CD8-positive, alpha-beta memory T cell (primary cell): ENCODE measurements around the gene ZFPM1. TPM values are rescaled to one million over a fixed set of nuclear protein-coding genes. Genes with fewer than 3 reads are reported as not detected.
A peak's percentile ranks its signal among the peaks of the same experiment; 100 is the strongest.

Experiments used
- CTCF ChIA-PET: fragments of 350-600 bp; sonication (Branson Sonifier 250); formaldehyde crosslinking; loops from one replicate; lab custom pipeline; 2021; ENCODE audit warnings: antibody characterized with exemption; lab: Charles Lee
- POLR2A ChIA-PET: fragments of 350-600 bp; sonication (Branson Sonifier 250); formaldehyde crosslinking; loops from one replicate; lab custom pipeline; 2021; ENCODE audit warnings: antibody characterized with exemption; lab: Charles Lee
- DNase-seq, 5 donors: peaks; one replicate each; pipeline versions ENCODE4 v3.0.0 to v3.0.0-alpha.2; 2020 to 2022; ENCODE audit warnings: mixed read lengths in 1 of 5
- H3K27ac ChIP-seq: one replicate; pipeline ENCODE4 v1.7.0; 2013; ENCODE audit warnings: low read depth, mild to moderate bottlenecking, low read length, moderate library complexity
- H3K27me3 ChIP-seq: 2 replicates; pipeline ENCODE4 v1.7.0; 2013; ENCODE audit warnings: low read length, mild to moderate bottlenecking; ENCODE audit not compliant: insufficient read depth, poor library complexity, severe bottlenecking
- H3K36me3 ChIP-seq: 2 replicates; pipeline ENCODE4 v1.7.0; 2013; ENCODE audit warnings: mild to moderate bottlenecking, low read length, moderate library complexity; ENCODE audit not compliant: insufficient read depth
- H3K4me1 ChIP-seq: 2 replicates; pipeline ENCODE4 v1.7.0; 2013; ENCODE audit warnings: mild to moderate bottlenecking, low read length, moderate library complexity; ENCODE audit not compliant: insufficient read depth
- H3K4me3 ChIP-seq: 2 replicates; pipeline ENCODE4 v1.7.0; 2013; ENCODE audit warnings: mild to moderate bottlenecking, low read length
- H3K9me3 ChIP-seq: 2 replicates; pipeline ENCODE4 v1.7.0; 2013; ENCODE audit warnings: mild to moderate bottlenecking, low read length
- H3K27ac Mint-ChIP-seq, 8 donors: one replicate each; pipeline ENCODE4 v1.8.0; 2020 to 2021; ENCODE audit warnings: mixed read lengths in 8 of 8, mild to moderate bottlenecking in 6 of 8, inconsistent platforms in 3 of 8, moderate library complexity in 3 of 8
- H3K27me3 Mint-ChIP-seq, 2 donors: one replicate each; pipeline ENCODE4 v1.8.0; 2020 to 2021; ENCODE audit warnings: mixed read lengths in 2 of 2, mild to moderate bottlenecking in 1 of 2, moderate library complexity in 1 of 2
- H3K36me3 Mint-ChIP-seq, 3 donors: one replicate each; pipeline ENCODE4 v1.8.0; 2020 to 2021; ENCODE audit warnings: mixed read lengths in 3 of 3, inconsistent platforms in 1 of 3, mild to moderate bottlenecking in 1 of 3
- H3K4me1 Mint-ChIP-seq, 3 donors: one replicate each; pipeline ENCODE4 v1.8.0; 2020 to 2021; ENCODE audit warnings: mixed read lengths in 3 of 3, inconsistent platforms in 1 of 3, mild to moderate bottlenecking in 1 of 3
- H3K4me3 Mint-ChIP-seq, 7 donors: one replicate each; pipeline ENCODE4 v1.8.0; 2020 to 2021; ENCODE audit warnings: mixed read lengths in 7 of 7, mild to moderate bottlenecking in 6 of 7, moderate library complexity in 4 of 7, inconsistent platforms in 2 of 7
- H3K9me3 Mint-ChIP-seq, 5 donors: one replicate each; pipeline ENCODE4 v1.8.0; 2020 to 2022; ENCODE audit warnings: mixed read lengths in 5 of 5, mild to moderate bottlenecking in 3 of 5, moderate library complexity in 2 of 5, inconsistent platforms in 1 of 5
- polyA plus RNA-seq: library from polyadenylated mRNA; unstranded; fragments of 300-500 nt; fragmentation: Illumina TruSeq; gene quantifications from one replicate; pipeline ENCODE4 v1.2.3, GENCODE V29; 2021
- total RNA-seq, 2 experiments: library from RNA; stranded (reverse); gene quantifications; one replicate each; pipeline ENCODE4 v1.2.3, GENCODE V29; 2021

The ZFPM1 gene
- total and polyA plus RNA-seq, 3 experiments from 2014 or later, result 0.71 to 16.7 (median 15.5) TPM

GRCh38 chr16:88527186-88527936, 74.3 kb downstream of the ZFPM1 start:
- Mint-ChIP-seq H3K9me3 (peaks cover 0 to 4% (median 0%) of the 10 kb centered on the region in 5 donors), H3K4me3 (no peak overlapping the region), H3K36me3 (peaks cover 0 to 7% (median 0%) of the 10 kb centered on the region in 3 donors), H3K4me1 (peaks cover 0 to 8% (median 3%) of the 10 kb centered on the region in 3 donors), H3K27ac (no peak overlapping the region), H3K27me3 (peaks cover 0 to 4% of the 10 kb centered on the region in 2 donors)
- H3K4me1 ChIP-seq, result peaks cover 7% of the 10 kb centered on the region
- H3K9me3 ChIP-seq, result no peaks in the 10 kb centered on the region
- H3K27me3 ChIP-seq, result no peaks in the 10 kb centered on the region
- no peaks in the 10 kb centered on the region for H3K36me3 ChIP-seq
- peak; percentile 45 to 67 (median 50) for DNase-seq
- H3K27ac ChIP-seq, result no peak overlapping the region
- CTCF ChIA-PET, result interaction anchor here (1.1 kb wide), 1 partner anchor 84 kb away, joined by 3 read pairs; no protein-coding TSS in a partner anchor
- POLR2A ChIA-PET, result no interaction called here
- no peak overlapping the region for H3K4me3 ChIP-seq

- peak overlapping the region in 1 of 7 donors; percentile 54 for H3K4me3 Mint-ChIP-seq
- CTCF ChIA-PET, result no interaction called here
- H3K9me3 Mint-ChIP-seq, result peaks cover 0 to 4% (median 0%) of the 10 kb centered on the region in 5 donors
- peaks cover 0 to 5% (median 0%) of the 10 kb centered on the region in 3 donors for H3K36me3 Mint-ChIP-seq
- peak overlapping the region in 2 of 8 donors; percentile 43 to 54 for H3K27ac Mint-ChIP-seq
- no peaks in the 10 kb centered on the region for H3K9me3 ChIP-seq
- H3K27ac ChIP-seq, result no peak overlapping the region
- H3K4me3 ChIP-seq, result no peak overlapping the region
- peaks cover 7% of the 10 kb centered on the region for H3K4me1 ChIP-seq
- POLR2A ChIA-PET, result no interaction called here
- peaks cover 0 to 8% (median 3%) of the 10 kb centered on the region in 3 donors for H3K4me1 Mint-ChIP-seq
- peaks cover 0 to 4% of the 10 kb centered on the region in 2 donors for H3K27me3 Mint-ChIP-seq
- H3K36me3 ChIP-seq, result no peaks in the 10 kb centered on the region
- no peak for DNase-seq
- no peaks in the 10 kb centered on the region for H3K27me3 ChIP-seq
Observed at GRCh38 chr16:88527937-88528743, 75.1 kb downstream of the ZFPM1 start.

- Histone ChIP-seq H3K36me3 (no peaks in the 10 kb centered on the region), H3K27me3 (no peaks in the 10 kb centered on the region), H3K4me1 (peaks cover 7% of the 10 kb centered on the region), H3K27ac (no peak overlapping the region), H3K4me3 (no peak overlapping the region), H3K9me3 (no peaks in the 10 kb centered on the region)
- H3K4me1 Mint-ChIP-seq, result peaks cover 0 to 8% (median 3%) of the 10 kb centered on the region in 3 donors
- peaks cover 0 to 5% (median 0%) of the 10 kb centered on the region in 3 donors for H3K36me3 Mint-ChIP-seq
- H3K27ac Mint-ChIP-seq, result peak overlapping the region in 5 of 8 donors; percentile 7 to 95 (median 43)
- ChIA-PET CTCF (no interaction called here), POLR2A (no interaction called here)
- H3K27me3 Mint-ChIP-seq, result peaks cover 0 to 4% of the 10 kb centered on the region in 2 donors
- peaks cover 0 to 4% (median 0%) of the 10 kb centered on the region in 5 donors for H3K9me3 Mint-ChIP-seq
- no peak for DNase-seq
- peak overlapping the region in 2 of 7 donors; percentile 54 to 56 for H3K4me3 Mint-ChIP-seq
Observed at GRCh38 chr16:88528902-88529318, 75.8 kb downstream of the ZFPM1 start.

- CTCF ChIA-PET, result no interaction called here
- H3K4me1 ChIP-seq, result peaks cover 7% of the 10 kb centered on the region
Observed at GRCh38 chr16:88529596-88529995, 76.5 kb downstream of the ZFPM1 start.

GRCh38 chr16:88530051-88530857, 77.2 kb downstream of the ZFPM1 start:
- CTCF ChIA-PET, result no interaction called here
- peak overlapping the region in 1 of 7 donors; percentile 74 for H3K4me3 Mint-ChIP-seq

More at GRCh38 chr16:88529596-88529995, 76.5 kb downstream of the ZFPM1 start:
- peak overlapping the region in 2 of 8 donors; percentile 54 to 61 for H3K27ac Mint-ChIP-seq
- Histone ChIP-seq H3K27ac (no peak overlapping the region), H3K4me3 (no peak overlapping the region), H3K36me3 (no peaks in the 10 kb centered on the region), H3K9me3 (no peaks in the 10 kb centered on the region), H3K27me3 (no peaks in the 10 kb centered on the region)
- peaks cover 0 to 5% (median 0%) of the 10 kb centered on the region in 3 donors for H3K36me3 Mint-ChIP-seq
- H3K27me3 Mint-ChIP-seq, result peaks cover 0 to 4% of the 10 kb centered on the region in 2 donors
- H3K4me3 Mint-ChIP-seq, result peak overlapping the region in 2 of 7 donors; percentile 35 to 56
- no peak for DNase-seq
- POLR2A ChIA-PET, result no interaction called here
- H3K4me1 Mint-ChIP-seq, result peaks cover 0 to 8% (median 3%) of the 10 kb centered on the region in 3 donors
- H3K9me3 Mint-ChIP-seq, result peaks cover 0 to 4% (median 0%) of the 10 kb centered on the region in 5 donors

GRCh38 chr16:88530858-88531203, 77.8 kb downstream of the ZFPM1 start:
- Histone ChIP-seq H3K4me3 (no peak overlapping the region), H3K9me3 (no peaks in the 10 kb centered on the region), H3K4me1 (peaks cover 8% of the 10 kb centered on the region), H3K27ac (peak overlapping the region; percentile 24), H3K36me3 (no peaks in the 10 kb centered on the region), H3K27me3 (no peaks in the 10 kb centered on the region)
- H3K9me3 Mint-ChIP-seq, result peaks cover 0 to 4% (median 0%) of the 10 kb centered on the region in 5 donors
- CTCF ChIA-PET, result no interaction called here
- H3K27me3 Mint-ChIP-seq, result peaks cover 0 to 4% of the 10 kb centered on the region in 2 donors
- peak overlapping the region in 1 of 7 donors; percentile 74 for H3K4me3 Mint-ChIP-seq
- no peak for DNase-seq
- H3K4me1 Mint-ChIP-seq, result peaks cover 2 to 13% (median 3%) of the 10 kb centered on the region in 3 donors
- POLR2A ChIA-PET, result no interaction called here
- H3K36me3 Mint-ChIP-seq, result peaks cover 0 to 6% (median 0%) of the 10 kb centered on the region in 3 donors
- H3K27ac Mint-ChIP-seq, result peak overlapping the region in 3 of 8 donors; percentile 27 to 73 (median 61)

More at GRCh38 chr16:88530051-88530857, 77.2 kb downstream of the ZFPM1 start:
- Histone ChIP-seq H3K9me3 (no peaks in the 10 kb centered on the region), H3K4me1 (peaks cover 8% of the 10 kb centered on the region), H3K36me3 (no peaks in the 10 kb centered on the region), H3K27me3 (no peaks in the 10 kb centered on the region), H3K27ac (no peak overlapping the region), H3K4me3 (no peak overlapping the region)
- H3K27me3 Mint-ChIP-seq, result peaks cover 0 to 4% of the 10 kb centered on the region in 2 donors
- H3K27ac Mint-ChIP-seq, result peak overlapping the region in 3 of 8 donors; percentile 27 to 73 (median 29)
- no peak for DNase-seq
- H3K4me1 Mint-ChIP-seq, result peaks cover 0 to 10% (median 2%) of the 10 kb centered on the region in 3 donors
- POLR2A ChIA-PET, result no interaction called here
- peaks cover 0 to 4% (median 0%) of the 10 kb centered on the region in 5 donors for H3K9me3 Mint-ChIP-seq
- H3K36me3 Mint-ChIP-seq, result peaks cover 0 to 6% (median 0%) of the 10 kb centered on the region in 3 donors

GRCh38 chr16:88531346-88531745, 78.3 kb downstream of the ZFPM1 start:
- Mint-ChIP-seq H3K36me3 (peaks cover 0 to 6% (median 0%) of the 10 kb centered on the region in 3 donors), H3K27me3 (peaks cover 0 to 4% of the 10 kb centered on the region in 2 donors), H3K4me1 (peaks cover 5 to 15% (median 6%) of the 10 kb centered on the region in 3 donors), H3K4me3 (peak overlapping the region in 1 of 7 donors; percentile 17), H3K27ac (peak overlapping the region in 2 of 8 donors; percentile 27 to 61), H3K9me3 (peaks cover 0 to 5% (median 0%) of the 10 kb centered on the region in 5 donors)
- Histone ChIP-seq H3K27ac (peak overlapping the region; percentile 24), H3K4me1 (peaks cover 8% of the 10 kb centered on the region), H3K27me3 (no peaks in the 10 kb centered on the region), H3K36me3 (no peaks in the 10 kb centered on the region), H3K9me3 (no peaks in the 10 kb centered on the region), H3K4me3 (no peak overlapping the region)
- ChIA-PET CTCF (no interaction called here), POLR2A (no interaction called here)
- no peak for DNase-seq
